Putamen (tissue), 1 donor: ENCODE results near the gene GNG13.
"Not testable (repeated sequence)": the region's sequence is repeated elsewhere in the genome, so short reads cannot be mapped to it uniquely, and the experiment has no call there.

Experiments used
- DNase-seq: peaks from one replicate; pipeline ENCODE4 v3.0.0-alpha.2; 2016; ENCODE audit warnings: low spot score

The GNG13 gene

GRCh38 chr16:760545-761343 lies 39.8 kb downstream of the GNG13 start, which contains the start of gene MSLN:
Gene MSLN (plus strand): TSS chr16:760734. CDS start chr16:762681, 1,947 bp downstream.
- DNase-seq: no peak

DNA sequence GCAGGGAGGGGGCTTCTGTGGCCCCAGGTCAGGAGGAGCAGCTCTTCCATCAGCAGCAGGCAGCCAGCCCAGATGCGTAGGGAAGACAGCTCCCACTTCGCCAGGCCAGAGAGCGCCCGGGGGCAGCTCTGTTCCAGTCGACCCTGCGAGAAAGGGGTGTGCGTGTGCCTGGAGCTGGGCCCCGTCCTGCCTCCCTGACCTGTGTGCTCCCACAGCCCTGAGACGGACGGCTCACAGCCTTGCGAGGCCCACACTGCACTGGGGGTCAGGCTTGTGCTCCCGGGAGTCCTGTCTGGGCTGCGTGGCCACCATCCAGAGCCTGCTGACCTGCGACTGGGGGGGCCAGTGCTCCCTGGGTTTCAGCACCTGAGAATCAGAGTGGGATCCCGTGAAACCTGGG lies 40.5 kb downstream of the GNG13 start:
- no peak for DNase-seq

DNA sequence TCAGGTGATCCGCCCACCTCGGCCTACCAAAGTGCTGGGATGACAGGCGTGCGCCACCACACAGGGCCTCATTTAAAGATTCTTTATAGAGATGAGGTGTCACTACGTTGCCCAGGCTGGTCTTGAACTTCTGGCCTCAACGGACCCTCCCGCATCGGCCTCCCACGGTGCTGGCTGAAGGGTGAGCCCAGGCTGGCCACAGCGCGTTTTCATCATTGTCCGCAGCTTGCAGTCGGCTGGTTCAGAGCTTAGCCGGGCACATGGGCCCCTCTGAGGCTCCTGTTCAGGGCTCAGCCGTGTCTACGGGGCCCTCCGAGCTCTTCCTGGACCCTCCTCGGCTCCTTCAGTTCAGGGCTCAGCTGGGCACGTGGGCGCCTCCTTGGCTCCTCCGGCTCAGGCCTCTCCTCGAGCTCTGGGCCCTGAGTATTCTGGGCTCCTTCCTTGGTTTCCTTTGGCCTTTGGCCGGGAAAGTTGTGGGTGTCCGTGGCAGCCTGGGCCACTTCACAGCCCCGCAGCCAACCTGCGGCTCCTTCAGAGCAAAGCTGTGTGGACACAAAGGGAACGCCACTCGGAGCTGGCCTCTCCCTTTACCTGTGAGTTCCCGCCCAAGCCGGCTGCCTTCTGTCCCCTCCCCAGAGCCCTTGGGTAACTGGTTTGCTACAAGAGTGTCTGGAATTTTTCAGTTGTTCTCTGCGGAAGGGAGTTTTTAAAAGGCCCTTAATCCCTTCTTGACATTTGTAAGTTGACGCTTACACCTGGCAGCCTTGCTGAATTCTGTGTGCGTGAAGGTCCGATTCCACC lies 41.2 kb downstream of the GNG13 start:
- DNase-seq: no peak

- no peak for DNase-seq
Measured at GRCh38 chr16:756428-756827, 44.1 kb downstream of the GNG13 start.

- no peak for DNase-seq
Measured at GRCh38 chr16:754656-755055, 45.9 kb downstream of the GNG13 start.

GRCh38 chr16:754121-754607 lies 46.4 kb downstream of the GNG13 start:
- DNase-seq: not testable (repeated sequence)

GRCh38 chr16:752007-752312 lies 48.6 kb downstream of the GNG13 start:
- DNase-seq: no peak

GRCh38 chr16:751152-752006 lies 49.2 kb downstream of the GNG13 start:
- DNase-seq: no peak

- no peak for DNase-seq
Measured at GRCh38 chr16:750485-750884, 50.0 kb downstream of the GNG13 start.

DNA sequence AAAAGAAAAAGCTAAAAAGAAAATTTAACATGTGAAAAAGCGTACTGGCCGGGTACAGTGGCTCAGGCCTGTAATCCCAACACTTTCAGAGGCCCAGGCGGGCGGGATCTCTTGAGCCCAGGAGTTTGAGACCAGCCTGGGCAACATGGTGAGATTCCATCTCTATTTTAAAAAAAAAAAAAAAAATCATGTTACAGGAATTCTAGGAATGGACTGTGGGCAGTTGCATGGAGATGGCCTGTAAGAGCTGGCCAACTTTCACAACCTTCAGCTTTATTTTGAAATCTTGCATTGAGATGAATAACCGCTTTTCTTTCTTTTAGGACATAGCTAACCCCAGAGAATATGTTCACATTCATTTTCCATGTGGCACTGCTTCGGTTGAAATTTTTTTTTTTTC lies 51.5 kb downstream of the GNG13 start:
- no peak for DNase-seq
